Measurements from ENCODE around the gene LGMN. TPM values are rescaled to one million over a fixed set of nuclear protein-coding genes. Genes with fewer than 3 reads are reported as not detected.
"Not testable (repeated sequence)": the region's sequence is repeated elsewhere in the genome, so short reads cannot be mapped to it uniquely, and the experiment has no call there.

Gene LGMN
- total RNA-seq, 1 donor from 2014 or later = 37.0 TPM

- Mint-ChIP-seq H3K36me3 (ENCODE audit: low read depth) (peaks cover 9% of the 10 kb centered on the region), H3K4me1 (no peaks in the 10 kb centered on the region), H3K27ac (ENCODE audit: unreplicated experiment) (no peak overlapping the region), H3K4me3 (no peak overlapping the region), H3K9me3 (no peaks in the 10 kb centered on the region), H3K27me3 (ENCODE audit: low read depth) (no peaks in the 10 kb centered on the region)
- TF ChIP-seq, protein P1, sequence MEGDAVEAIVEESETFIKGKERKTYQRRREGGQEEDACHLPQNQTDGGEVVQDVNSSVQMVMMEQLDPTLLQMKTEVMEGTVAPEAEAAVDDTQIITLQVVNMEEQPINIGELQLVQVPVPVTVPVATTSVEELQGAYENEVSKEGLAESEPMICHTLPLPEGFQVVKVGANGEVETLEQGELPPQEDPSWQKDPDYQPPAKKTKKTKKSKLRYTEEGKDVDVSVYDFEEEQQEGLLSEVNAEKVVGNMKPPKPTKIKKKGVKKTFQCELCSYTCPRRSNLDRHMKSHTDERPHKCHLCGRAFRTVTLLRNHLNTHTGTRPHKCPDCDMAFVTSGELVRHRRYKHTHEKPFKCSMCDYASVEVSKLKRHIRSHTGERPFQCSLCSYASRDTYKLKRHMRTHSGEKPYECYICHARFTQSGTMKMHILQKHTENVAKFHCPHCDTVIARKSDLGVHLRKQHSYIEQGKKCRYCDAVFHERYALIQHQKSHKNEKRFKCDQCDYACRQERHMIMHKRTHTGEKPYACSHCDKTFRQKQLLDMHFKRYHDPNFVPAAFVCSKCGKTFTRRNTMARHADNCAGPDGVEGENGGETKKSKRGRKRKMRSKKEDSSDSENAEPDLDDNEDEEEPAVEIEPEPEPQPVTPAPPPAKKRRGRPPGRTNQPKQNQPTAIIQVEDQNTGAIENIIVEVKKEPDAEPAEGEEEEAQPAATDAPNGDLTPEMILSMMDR (conservative IDR thresholded peaks at IDR 0.05) = no peak
- DNase-seq (ENCODE audit: low read depth, low spot score) = no peak
Observed at GRCh38 chr14:92719421-92719820, 29.0 kb downstream of the LGMN start.

GRCh38 chr14:92718664-92719063 lies 29.8 kb downstream of the LGMN start:
- H3K27me3 Mint-ChIP-seq (ENCODE audit: low read depth) = no peaks in the 10 kb centered on the region
- no peaks in the 10 kb centered on the region for H3K4me1 Mint-ChIP-seq
- H3K27ac Mint-ChIP-seq (ENCODE audit: unreplicated experiment) = no peak overlapping the region
- H3K36me3 Mint-ChIP-seq (ENCODE audit: low read depth) = peaks cover 5% of the 10 kb centered on the region
- H3K4me3 Mint-ChIP-seq = no peak overlapping the region
- H3K9me3 Mint-ChIP-seq = no peaks in the 10 kb centered on the region
- TF ChIP-seq, protein P1 (conservative IDR thresholded peaks at IDR 0.05) = no peak
- DNase-seq (ENCODE audit: low read depth, low spot score) = no peak

DNA sequence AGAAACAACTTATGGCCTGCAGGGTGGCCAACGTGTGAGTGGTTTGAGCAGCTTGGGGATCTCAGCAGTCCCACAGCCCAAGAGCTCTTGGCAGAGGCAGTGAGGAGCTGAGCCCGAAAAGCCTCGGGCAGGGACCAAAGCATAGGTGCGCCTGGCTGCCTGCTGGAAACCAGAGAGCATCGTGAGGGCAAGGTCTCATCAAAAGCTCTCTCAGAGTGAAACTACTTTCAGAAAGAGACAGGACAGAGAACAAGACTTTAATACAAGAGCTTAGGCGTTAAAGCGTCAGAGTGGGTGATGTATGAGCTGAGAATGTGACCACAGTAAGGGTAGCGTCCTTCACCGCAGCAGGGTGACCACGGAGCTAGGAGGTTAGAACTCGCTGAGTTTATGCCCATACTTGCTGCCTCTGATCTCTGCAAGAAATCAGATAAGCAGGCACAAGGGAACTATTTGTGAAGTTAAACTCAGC lies 30.8 kb downstream of the LGMN start:
- Mint-ChIP-seq H3K27ac (ENCODE audit: unreplicated experiment) (no peak overlapping the region), H3K36me3 (ENCODE audit: low read depth) (peaks cover 5% of the 10 kb centered on the region), H3K27me3 (ENCODE audit: low read depth) (no peaks in the 10 kb centered on the region), H3K9me3 (no peaks in the 10 kb centered on the region), H3K4me1 (no peaks in the 10 kb centered on the region), H3K4me3 (no peak overlapping the region)
- TF ChIP-seq, protein P1 (conservative IDR thresholded peaks at IDR 0.05) = no peak
- DNase-seq (ENCODE audit: low read depth, low spot score) = no peak

DNA sequence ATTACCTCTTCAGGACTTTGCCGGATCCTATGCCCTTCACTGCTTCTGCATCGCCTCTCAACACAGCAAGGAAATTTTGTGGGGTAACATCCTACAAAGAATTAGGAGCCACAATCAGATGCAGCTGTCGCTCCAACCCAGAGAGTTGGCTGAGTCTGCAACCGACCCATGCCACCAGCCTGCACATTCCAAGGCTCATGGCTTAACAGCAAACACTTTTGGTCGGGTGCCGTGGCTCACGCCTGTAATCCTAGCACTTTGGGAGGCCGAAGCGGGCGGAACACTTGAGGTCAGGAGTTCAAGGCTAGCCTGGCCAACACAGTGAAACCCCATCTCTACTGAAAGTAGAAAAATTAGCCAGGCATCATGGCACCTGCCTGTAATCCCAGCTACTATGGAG lies 32.3 kb downstream of the LGMN start:
- H3K9me3 Mint-ChIP-seq = no peaks in the 10 kb centered on the region
- no peak overlapping the region for H3K27ac Mint-ChIP-seq (ENCODE audit: unreplicated experiment)
- H3K27me3 Mint-ChIP-seq (ENCODE audit: low read depth) = no peaks in the 10 kb centered on the region
- DNase-seq (ENCODE audit: low read depth, low spot score) = no peak
- TF ChIP-seq, protein P1 (conservative IDR thresholded peaks at IDR 0.05) = no peak
- no peak overlapping the region for H3K4me3 Mint-ChIP-seq
- H3K4me1 Mint-ChIP-seq = no peaks in the 10 kb centered on the region
- H3K36me3 Mint-ChIP-seq (ENCODE audit: low read depth) = no peaks in the 10 kb centered on the region

GRCh38 chr14:92714739-92715307 lies 33.6 kb downstream of the LGMN start:
- H3K27me3 Mint-ChIP-seq (ENCODE audit: low read depth); H3K4me1 Mint-ChIP-seq; H3K9me3 Mint-ChIP-seq; H3K36me3 Mint-ChIP-seq (ENCODE audit: low read depth); H3K27ac Mint-ChIP-seq (ENCODE audit: unreplicated experiment); H3K4me3 Mint-ChIP-seq: not testable (repeated sequence)
- DNase-seq (ENCODE audit: low read depth, low spot score) = peak; percentile 62
- TF ChIP-seq, protein P1 (conservative IDR thresholded peaks at IDR 0.05) = peak; percentile 73

Data from neural crest cell (in vitro differentiated cells).